Activated CD8-positive, alpha-beta T cell treated with anti-CD3 and anti-CD28 coated beads for 36 hours (primary cell): ENCODE measurements around the gene TLR4. TPM values are rescaled to one million over a fixed set of nuclear protein-coding genes. Genes with fewer than 3 reads are reported as not detected.

ENCODE experiments used
- ATAC-seq: fragments of 200-7000 bp; cut with Tn5 transposase; one replicate; pipeline ENCODE4 v1.10.0; 2021; ENCODE audit warnings: mild to moderate bottlenecking, moderate library complexity
- CTCF ChIA-PET: fragments of 350-600 bp; sonication (Branson Sonifier 250); formaldehyde crosslinking; loops from one replicate; lab custom pipeline; 2021; ENCODE audit warnings: antibody characterized with exemption; lab: Charles Lee
- POLR2A ChIA-PET: fragments of 350-600 bp; sonication (Branson Sonifier 250); formaldehyde crosslinking; loops from one replicate; lab custom pipeline; 2021; ENCODE audit warnings: antibody characterized with exemption; lab: Charles Lee
- DNase-seq: peaks from one replicate; pipeline ENCODE4 v3.0.0-alpha.2; 2020
- H3K27ac Mint-ChIP-seq: one replicate; pipeline ENCODE4 v1.8.0; 2021; ENCODE audit warnings: mild to moderate bottlenecking, mixed read lengths
- H3K27me3 Mint-ChIP-seq: one replicate; pipeline ENCODE4 v1.8.0; 2021; ENCODE audit warnings: mixed read lengths
- H3K36me3 Mint-ChIP-seq: one replicate; pipeline ENCODE4 v1.8.0; 2021; ENCODE audit warnings: low read depth, mixed read lengths
- H3K4me1 Mint-ChIP-seq: one replicate; pipeline ENCODE4 v1.8.0; 2021; ENCODE audit warnings: low read depth, mixed read lengths
- H3K4me3 Mint-ChIP-seq: one replicate; pipeline ENCODE4 v1.8.0; 2021; ENCODE audit warnings: mild to moderate bottlenecking, moderate library complexity, mixed read lengths
- H3K9me3 Mint-ChIP-seq: one replicate; pipeline ENCODE4 v1.8.0; 2021; ENCODE audit warnings: mixed read lengths
- CTCF ChIP-seq: fragments of 200-600 bp; IDR thresholded peaks from one replicate; pipeline ENCODE4 v1.8.0; 2022; ENCODE audit warnings: antibody characterized with exemption, mild to moderate bottlenecking
- intact Hi-C: fragments of 100-400 bp; cut with micrococcal nuclease; formaldehyde crosslinking; loops from one replicate; pipeline ENCODE4 v1.10.0; 2022
- total RNA-seq, 2 experiments: library from RNA; stranded (reverse); gene quantifications; one replicate each; pipeline ENCODE4 v1.2.3, GENCODE V29; 2021

The TLR4 gene
- total RNA-seq, 2 experiments from 2014 or later, result not detected

- H3K27ac Mint-ChIP-seq, result no peak overlapping the region
- peaks cover 4% of the 10 kb centered on the region for H3K4me1 Mint-ChIP-seq
- no peak for DNase-seq
- H3K27me3 Mint-ChIP-seq, result peaks cover 2% of the 10 kb centered on the region
- no peak for ATAC-seq
- no peak overlapping the region for H3K4me3 Mint-ChIP-seq
- ChIA-PET POLR2A (no interaction called here), CTCF (no interaction called here)
- TF ChIP-seq CTCF, result no peak
- H3K9me3 Mint-ChIP-seq, result no peaks in the 10 kb centered on the region
- no peaks in the 10 kb centered on the region for H3K36me3 Mint-ChIP-seq
- intact Hi-C loops, result no loop called here
Measured at GRCh38 chr9:117681888-117682287, 22.3 kb upstream of the TLR4 start.

GRCh38 chr9:117682955-117683710 is 21.1 kb upstream of the TLR4 start:
- DNase-seq (no peak), ATAC-seq (peak; percentile 13)
- H3K27me3 Mint-ChIP-seq, result peaks cover 2% of the 10 kb centered on the region
- no peaks in the 10 kb centered on the region for H3K9me3 Mint-ChIP-seq
- H3K36me3 Mint-ChIP-seq, result no peaks in the 10 kb centered on the region
- intact Hi-C loops, result no loop called here
- H3K4me3 Mint-ChIP-seq, result no peak overlapping the region
- TF ChIP-seq CTCF, result no peak
- H3K4me1 Mint-ChIP-seq, result peaks cover 4% of the 10 kb centered on the region
- ChIA-PET CTCF (no interaction called here), POLR2A (no interaction called here)
- no peak overlapping the region for H3K27ac Mint-ChIP-seq

- intact Hi-C loops, result no loop called here
Measured at GRCh38 chr9:117687532-117687931, 16.7 kb upstream of the TLR4 start.

GRCh38 chr9:117691367-117691766 is 12.8 kb upstream of the TLR4 start:
- POLR2A ChIA-PET, result no interaction called here
- CTCF ChIA-PET, result no interaction called here
- Mint-ChIP-seq H3K36me3 (no peaks in the 10 kb centered on the region), H3K27me3 (peaks cover 2% of the 10 kb centered on the region), H3K4me3 (no peak overlapping the region), H3K27ac (no peak overlapping the region), H3K9me3 (no peaks in the 10 kb centered on the region), H3K4me1 (no peaks in the 10 kb centered on the region)
- no peak for TF ChIP-seq CTCF
- ATAC-seq (no peak), DNase-seq (no peak)
- intact Hi-C loops, result no loop called here

More at GRCh38 chr9:117687532-117687931, 16.7 kb upstream of the TLR4 start:
- H3K27ac Mint-ChIP-seq, result no peak overlapping the region
- ATAC-seq (no peak), DNase-seq (no peak)
- no peaks in the 10 kb centered on the region for H3K36me3 Mint-ChIP-seq
- no peak overlapping the region for H3K4me3 Mint-ChIP-seq
- no peaks in the 10 kb centered on the region for H3K9me3 Mint-ChIP-seq
- ChIA-PET CTCF (no interaction called here), POLR2A (no interaction called here)
- H3K27me3 Mint-ChIP-seq, result peaks cover 2% of the 10 kb centered on the region
- peaks cover 4% of the 10 kb centered on the region for H3K4me1 Mint-ChIP-seq
- TF ChIP-seq CTCF, result no peak

GRCh38 chr9:117696154-117696553 is 8.0 kb upstream of the TLR4 start:
- Mint-ChIP-seq H3K27me3 (no peaks in the 10 kb centered on the region), H3K4me3 (no peak overlapping the region), H3K9me3 (no peaks in the 10 kb centered on the region), H3K27ac (no peak overlapping the region), H3K36me3 (no peaks in the 10 kb centered on the region), H3K4me1 (no peaks in the 10 kb centered on the region)
- TF ChIP-seq CTCF, result no peak
- DNase-seq, result no peak
- CTCF ChIA-PET, result no interaction called here
- POLR2A ChIA-PET, result no interaction called here
- no peak for ATAC-seq
- intact Hi-C loops, result no loop called here
